22Rv1 (cell line): ENCODE measurements around the gene CMTM8.

Experiments used
- H3K27ac ChIP-seq: fragments of 450-650 bp; 2 replicates; pipeline ENCODE4 v1.5.1; 2017
- ZFX ChIP-seq: fragments of 450-650 bp; IDR thresholded peaks from 2 replicates; pipeline ENCODE4 v1.6.1; 2017; ENCODE audit warnings: antibody characterized with exemption, borderline replicate concordance
- TF ChIP-seq, protein P1 (sequence below): fragments of 450-650 bp; IDR thresholded peaks from 2 replicates; pipeline ENCODE4 v1.5.1; 2017; ENCODE audit warnings: mild to moderate bottlenecking

Gene CMTM8

GRCh38 chr3:32313723-32314473, 75.4 kb downstream of the CMTM8 start:
- no peak overlapping the region for H3K27ac ChIP-seq
- TF ChIP-seq, protein P1, sequence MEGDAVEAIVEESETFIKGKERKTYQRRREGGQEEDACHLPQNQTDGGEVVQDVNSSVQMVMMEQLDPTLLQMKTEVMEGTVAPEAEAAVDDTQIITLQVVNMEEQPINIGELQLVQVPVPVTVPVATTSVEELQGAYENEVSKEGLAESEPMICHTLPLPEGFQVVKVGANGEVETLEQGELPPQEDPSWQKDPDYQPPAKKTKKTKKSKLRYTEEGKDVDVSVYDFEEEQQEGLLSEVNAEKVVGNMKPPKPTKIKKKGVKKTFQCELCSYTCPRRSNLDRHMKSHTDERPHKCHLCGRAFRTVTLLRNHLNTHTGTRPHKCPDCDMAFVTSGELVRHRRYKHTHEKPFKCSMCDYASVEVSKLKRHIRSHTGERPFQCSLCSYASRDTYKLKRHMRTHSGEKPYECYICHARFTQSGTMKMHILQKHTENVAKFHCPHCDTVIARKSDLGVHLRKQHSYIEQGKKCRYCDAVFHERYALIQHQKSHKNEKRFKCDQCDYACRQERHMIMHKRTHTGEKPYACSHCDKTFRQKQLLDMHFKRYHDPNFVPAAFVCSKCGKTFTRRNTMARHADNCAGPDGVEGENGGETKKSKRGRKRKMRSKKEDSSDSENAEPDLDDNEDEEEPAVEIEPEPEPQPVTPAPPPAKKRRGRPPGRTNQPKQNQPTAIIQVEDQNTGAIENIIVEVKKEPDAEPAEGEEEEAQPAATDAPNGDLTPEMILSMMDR, result no peak
- TF ChIP-seq ZFX, result no peak

DNA sequence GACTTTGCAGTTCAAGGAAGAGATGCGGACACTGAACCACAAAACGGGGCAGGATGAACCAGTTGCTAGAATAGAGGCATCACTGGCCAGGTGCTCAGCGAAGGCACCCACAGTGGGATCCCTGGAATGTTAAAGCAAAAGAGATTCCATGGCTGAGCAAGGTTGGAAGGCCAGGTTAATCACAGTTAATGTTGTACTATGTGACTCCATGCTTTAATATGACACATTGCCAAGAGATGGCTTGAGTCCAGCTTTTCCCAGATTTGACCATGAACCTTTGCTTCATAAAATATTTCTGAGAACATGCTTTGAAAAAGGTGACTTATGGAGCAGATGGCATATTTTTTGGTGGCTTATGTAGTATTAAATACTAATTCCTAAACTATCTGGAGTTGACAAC, 77.0 kb downstream of the CMTM8 start:
- TF ChIP-seq, protein P1, result no peak
- no peak for TF ChIP-seq ZFX
- no peak overlapping the region for H3K27ac ChIP-seq

DNA sequence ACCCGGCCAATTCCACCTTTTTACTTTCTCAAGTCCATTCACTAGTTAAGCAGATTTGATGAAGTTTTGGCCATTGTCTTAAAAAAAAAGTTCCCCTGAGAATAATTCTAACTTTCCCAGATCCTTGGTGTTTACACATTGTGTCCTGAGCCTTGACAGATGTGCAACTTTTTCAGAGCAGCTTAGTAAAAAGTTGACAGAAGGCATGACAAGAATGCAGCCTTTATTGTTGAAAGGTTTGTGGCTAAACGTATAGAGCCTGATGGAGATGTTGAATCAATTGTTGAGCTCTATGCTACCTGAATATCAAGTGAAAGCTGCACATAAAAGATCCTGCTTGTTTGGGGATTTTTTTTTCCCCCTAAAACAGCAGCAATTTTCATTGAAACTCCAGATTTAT, 77.8 kb downstream of the CMTM8 start:
- TF ChIP-seq ZFX, result no peak
- TF ChIP-seq, protein P1, result no peak

DNA sequence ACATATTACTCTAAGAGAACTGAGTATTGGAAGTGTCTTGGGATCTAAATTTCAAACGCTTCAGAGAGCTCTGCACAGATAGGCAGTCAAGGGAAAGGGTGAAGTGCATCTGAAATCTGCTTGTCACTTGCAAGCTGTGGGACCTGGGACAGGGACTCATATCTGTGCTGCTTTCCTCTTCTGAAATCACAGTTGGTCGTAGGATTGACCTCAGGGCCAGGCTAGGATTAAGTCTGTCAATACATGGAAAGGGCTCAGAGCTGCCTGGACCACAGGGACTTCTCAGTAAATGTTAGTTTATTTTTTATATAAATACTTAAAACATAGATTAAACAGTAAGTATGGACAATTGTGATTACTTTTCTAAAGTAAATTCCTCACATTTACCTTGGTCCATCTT, 78.5 kb downstream of the CMTM8 start:
- no peak overlapping the region for H3K27ac ChIP-seq
- TF ChIP-seq, protein P1, result no peak
- TF ChIP-seq ZFX, result no peak

More for the DNA sequence above, 77.8 kb downstream of the CMTM8 start:
- no peak overlapping the region for H3K27ac ChIP-seq

GRCh38 chr3:32319607-32320006, 81.1 kb downstream of the CMTM8 start:
- H3K27ac ChIP-seq, result no peak overlapping the region
- TF ChIP-seq, protein P1, result no peak
- no peak for TF ChIP-seq ZFX

DNA sequence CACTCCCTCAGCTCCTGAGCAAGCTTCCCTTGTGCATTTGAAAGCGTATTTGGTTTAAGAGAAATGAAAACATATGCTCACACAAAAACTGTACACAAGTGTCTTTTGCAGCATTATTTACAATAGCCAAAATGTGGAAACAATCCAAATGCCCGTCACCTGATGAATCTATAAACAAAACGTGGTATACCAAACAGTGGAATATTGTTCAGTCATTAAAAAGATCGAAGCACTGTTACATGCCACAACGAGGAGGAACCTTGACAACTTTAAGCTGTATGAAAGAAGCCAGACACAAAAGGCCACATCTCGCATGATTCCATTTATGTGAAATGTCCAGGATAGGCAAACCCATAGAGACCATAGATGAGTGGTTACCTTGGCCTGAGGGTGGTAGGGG, 81.6 kb downstream of the CMTM8 start:
- no peak overlapping the region for H3K27ac ChIP-seq
- TF ChIP-seq, protein P1, result no peak
- TF ChIP-seq ZFX, result no peak

- H3K27ac ChIP-seq, result no peak overlapping the region
- no peak for TF ChIP-seq ZFX
- TF ChIP-seq, protein P1, result no peak
Measured at GRCh38 chr3:32321095-32321790, 82.8 kb downstream of the CMTM8 start.
